Muscle layer of colon (tissue), 2 donors: Measurements from ENCODE around the gene BMAL1.
"Not testable (repeated sequence)": the region's sequence is repeated elsewhere in the genome, so short reads cannot be mapped to it uniquely, and the experiment has no call there.

Experiments used
- H3K27ac ChIP-seq: one replicate; pipeline ENCODE4 v1.7.0; 2013; ENCODE audit warnings: low read depth, mild to moderate bottlenecking, low read length, moderate library complexity
- H3K27me3 ChIP-seq, 2 donors: one replicate each; pipeline ENCODE4 v1.7.0; 2013; ENCODE audit warnings: low read length in 2 of 2, mild to moderate bottlenecking in 2 of 2; ENCODE audit not compliant: insufficient read depth in 2 of 2, control insufficient read depth in 1 of 2
- H3K36me3 ChIP-seq: one replicate; pipeline ENCODE4 v1.7.0; 2013; ENCODE audit warnings: mild to moderate bottlenecking, low read length; ENCODE audit not compliant: insufficient read depth
- H3K4me1 ChIP-seq: one replicate; pipeline ENCODE4 v1.7.0; 2013; ENCODE audit warnings: mild to moderate bottlenecking, low read length; ENCODE audit not compliant: insufficient read depth
- H3K4me3 ChIP-seq, 2 donors: one replicate each; pipeline ENCODE4 v1.7.0; 2013; ENCODE audit warnings: low read length in 2 of 2, low read depth in 1 of 2, mild to moderate bottlenecking in 1 of 2, moderate library complexity in 1 of 2
- H3K9ac ChIP-seq: one replicate; pipeline ENCODE4 v1.7.0; 2013; ENCODE audit warnings: low read length
- H3K9me3 ChIP-seq: one replicate; pipeline ENCODE4 v1.7.0; 2013; ENCODE audit warnings: mild to moderate bottlenecking, low read length
- donor health status: abdominal sarcoma.
- donor health status: Adenocarcinoma of cecum.

Gene BMAL1

GRCh38 chr11:13415201-13415600 lies 137.6 kb downstream of the BMAL1 start:
- Histone ChIP-seq H3K4me3 (no peak overlapping the region), H3K9me3 (no peaks in the 10 kb centered on the region), H3K27ac (no peak overlapping the region), H3K9ac (no peak overlapping the region), H3K36me3 (peaks cover 24% of the 10 kb centered on the region), H3K4me1 (no peaks in the 10 kb centered on the region), H3K27me3 (no peaks in the 10 kb centered on the region)

DNA sequence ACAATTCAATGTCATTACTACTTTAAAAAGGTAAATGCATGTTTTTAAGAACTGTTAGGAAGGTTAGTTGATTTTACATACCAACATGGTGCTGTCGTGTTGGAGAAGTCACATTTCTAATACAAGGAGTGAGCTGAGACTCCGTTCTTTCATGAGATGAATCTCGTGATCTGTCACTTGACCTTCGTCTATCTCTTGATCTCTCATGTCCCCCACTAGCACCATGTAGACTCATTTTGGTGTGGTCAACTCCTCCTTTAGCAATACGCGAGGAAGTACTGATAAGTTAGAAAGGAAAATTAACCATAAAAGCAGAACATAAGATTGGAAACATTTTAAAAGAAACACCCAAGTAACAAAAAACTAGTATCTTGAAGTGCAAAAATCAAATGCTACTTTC lies 144.0 kb downstream of the BMAL1 start:
- no peak overlapping the region for H3K4me3 ChIP-seq
- no peak overlapping the region for H3K9ac ChIP-seq
- H3K4me1 ChIP-seq = no peaks in the 10 kb centered on the region
- H3K9me3 ChIP-seq = no peaks in the 10 kb centered on the region
- H3K27me3 ChIP-seq = no peaks in the 10 kb centered on the region
- no peak overlapping the region for H3K27ac ChIP-seq
- no peaks in the 10 kb centered on the region for H3K36me3 ChIP-seq

DNA sequence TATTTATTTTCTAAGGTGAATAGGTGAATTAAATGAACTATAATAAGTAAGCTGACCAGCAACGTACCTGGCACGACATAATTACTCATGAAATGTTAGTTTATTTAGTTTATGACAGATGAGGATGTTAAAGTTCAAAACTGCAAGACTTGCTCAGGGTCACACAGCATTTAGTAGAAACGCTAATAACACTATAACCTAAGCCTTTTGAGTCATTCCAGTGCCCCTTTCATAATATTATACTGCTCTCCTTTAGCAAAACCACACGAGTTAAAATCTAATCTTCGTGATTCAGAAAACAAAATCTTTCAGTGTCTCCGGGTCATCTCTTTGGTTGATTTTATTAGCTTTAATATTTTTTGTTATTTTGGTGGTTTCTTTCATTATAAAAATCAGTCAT lies 145.8 kb downstream of the BMAL1 start:
- Histone ChIP-seq H3K9me3 (no peaks in the 10 kb centered on the region), H3K4me1 (no peaks in the 10 kb centered on the region), H3K36me3 (no peaks in the 10 kb centered on the region), H3K4me3 (no peak overlapping the region), H3K9ac (no peak overlapping the region), H3K27me3 (no peaks in the 10 kb centered on the region), H3K27ac (no peak overlapping the region)

GRCh38 chr11:13427440-13427839 lies 149.8 kb downstream of the BMAL1 start:
- Histone ChIP-seq H3K9me3 (no peaks in the 10 kb centered on the region), H3K9ac (no peak overlapping the region), H3K4me3 (no peak overlapping the region), H3K36me3 (no peaks in the 10 kb centered on the region), H3K4me1 (no peaks in the 10 kb centered on the region), H3K27me3 (no peaks in the 10 kb centered on the region), H3K27ac (no peak overlapping the region)

GRCh38 chr11:13429288-13429687 lies 151.7 kb downstream of the BMAL1 start:
- H3K9me3 ChIP-seq = no peaks in the 10 kb centered on the region
- H3K27ac ChIP-seq = no peak overlapping the region
- no peaks in the 10 kb centered on the region for H3K27me3 ChIP-seq
- no peaks in the 10 kb centered on the region for H3K36me3 ChIP-seq
- H3K9ac ChIP-seq = no peak overlapping the region
- H3K4me3 ChIP-seq = no peak overlapping the region
- H3K4me1 ChIP-seq = no peaks in the 10 kb centered on the region

GRCh38 chr11:13429836-13430235 lies 152.2 kb downstream of the BMAL1 start:
- no peak overlapping the region for H3K4me3 ChIP-seq
- no peaks in the 10 kb centered on the region for H3K27me3 ChIP-seq
- no peak overlapping the region for H3K9ac ChIP-seq
- no peak overlapping the region for H3K27ac ChIP-seq
- no peaks in the 10 kb centered on the region for H3K4me1 ChIP-seq
- H3K36me3 ChIP-seq = no peaks in the 10 kb centered on the region
- no peaks in the 10 kb centered on the region for H3K9me3 ChIP-seq

GRCh38 chr11:13433437-13433836 lies 155.8 kb downstream of the BMAL1 start:
- Histone ChIP-seq H3K9ac (no peak overlapping the region), H3K4me3 (no peak overlapping the region), H3K36me3 (no peaks in the 10 kb centered on the region), H3K27ac (no peak overlapping the region), H3K27me3 (no peaks in the 10 kb centered on the region), H3K4me1 (no peaks in the 10 kb centered on the region), H3K9me3 (no peaks in the 10 kb centered on the region)

- H3K9ac ChIP-seq = no peak overlapping the region
- H3K9me3 ChIP-seq = no peaks in the 10 kb centered on the region
- no peaks in the 10 kb centered on the region for H3K27me3 ChIP-seq
- peaks cover under 1% of the 10 kb centered on the region for H3K4me1 ChIP-seq
- H3K27ac ChIP-seq = no peak overlapping the region
- H3K36me3 ChIP-seq = no peaks in the 10 kb centered on the region
- no peak overlapping the region for H3K4me3 ChIP-seq
Measured at GRCh38 chr11:13434247-13435205, 156.9 kb downstream of the BMAL1 start.

DNA sequence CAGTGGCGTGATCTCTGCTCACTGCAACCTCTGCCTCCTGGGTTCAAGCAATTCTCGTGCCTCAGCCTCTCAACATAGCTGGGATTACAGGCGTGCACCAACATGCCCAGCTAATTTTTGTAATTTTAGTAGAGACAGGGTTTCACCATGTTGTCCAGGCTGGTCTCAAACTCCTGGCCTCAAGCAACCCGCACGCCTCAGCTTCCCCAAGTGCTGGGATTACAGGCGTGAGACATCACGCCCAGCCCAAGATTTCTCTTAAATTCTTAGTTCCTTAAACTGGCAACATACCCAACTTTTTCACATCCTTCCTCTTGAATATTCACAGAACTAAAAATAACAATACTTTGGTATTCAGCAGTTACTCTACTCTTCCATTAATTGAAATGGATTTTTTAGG lies 159.2 kb downstream of the BMAL1 start:
- not testable (repeated sequence) for H3K36me3 ChIP-seq, H3K27ac ChIP-seq, H3K9ac ChIP-seq, H3K9me3 ChIP-seq, H3K27me3 ChIP-seq, H3K4me1 ChIP-seq, H3K4me3 ChIP-seq
